HepG2 (cell line): ENCODE data around the gene LIM2.
A peak's percentile ranks its signal among the peaks of the same experiment; 100 is the strongest.

Source experiments
- CEBPB ChIP-seq: IDR thresholded peaks from 2 replicates; pipeline ENCODE4 v1.6.1; 2011; ENCODE audit warnings: low read depth, low read length, improper control_type of control experiment, borderline replicate concordance
- FOXC1 ChIP-seq: sonication (generic); formaldehyde crosslinking; IDR thresholded peaks from 2 replicates; pipeline ENCODE4 v1.8.0; 2022; ENCODE audit warnings: mild to moderate bottlenecking, missing genetic modification reagents, borderline replicate concordance
- GLI4 ChIP-seq: sonication (generic); formaldehyde crosslinking; IDR thresholded peaks from 2 replicates; pipeline ENCODE4 v1.5.1; 2020; ENCODE audit warnings: missing genetic modification reagents, mild to moderate bottlenecking, moderate library complexity, borderline replicate concordance
- KDM6A ChIP-seq: IDR thresholded peaks from 2 replicates; pipeline ENCODE4 v1.6.1; 2016; ENCODE audit warnings: low read depth
- MTF1 ChIP-seq: sonication (generic); formaldehyde crosslinking; IDR thresholded peaks from 2 replicates; pipeline ENCODE4 v1.5.0; 2020; ENCODE audit warnings: missing genetic modification reagents
- POLR2AphosphoS5 ChIP-seq: IDR thresholded peaks from 2 replicates; pipeline ENCODE4 v1.6.1; 2012; ENCODE audit warnings: low read depth, low read length
- SMARCC2 ChIP-seq: fragments of 450-650 bp; IDR thresholded peaks from 2 replicates; pipeline ENCODE4 v1.6.1; 2017; ENCODE audit warnings: antibody characterized with exemption, mild to moderate bottlenecking
- TBX2 ChIP-seq: sonication (generic); formaldehyde crosslinking; IDR thresholded peaks from 2 replicates; pipeline ENCODE4 v1.5.0; 2020; ENCODE audit warnings: missing genetic modification reagents, mild to moderate bottlenecking, borderline replicate concordance
- ZNF747 ChIP-seq: sonication (generic); formaldehyde crosslinking; IDR thresholded peaks from 2 replicates; pipeline ENCODE4 v1.8.1; 2023; ENCODE audit warnings: missing genetic modification reagents, mild to moderate bottlenecking, borderline replicate concordance
- TF ChIP-seq, protein P1 (sequence below): sonication (generic); formaldehyde crosslinking; IDR thresholded peaks from 2 replicates; pipeline ENCODE4 v1.5.0; 2020; ENCODE audit warnings: missing genetic modification reagents
- TF ChIP-seq, protein P2 (sequence below): sonication (generic); formaldehyde crosslinking; conservative IDR thresholded peaks from 2 replicates; pipeline ENCODE4 v1.4.0; 2020; ENCODE audit warnings: missing genetic modification reagents
- TF ChIP-seq, protein P3 (sequence below): sonication (generic); formaldehyde crosslinking; IDR thresholded peaks from 2 replicates; pipeline ENCODE4 v1.5.1; 2020; ENCODE audit warnings: missing genetic modification reagents, mild to moderate bottlenecking, borderline replicate concordance
- TF ChIP-seq, protein P4 (sequence below): sonication (generic); formaldehyde crosslinking; IDR thresholded peaks from 2 replicates; pipeline ENCODE4 v1.4.0; 2020; ENCODE audit warnings: missing genetic modification reagents

DNA sequence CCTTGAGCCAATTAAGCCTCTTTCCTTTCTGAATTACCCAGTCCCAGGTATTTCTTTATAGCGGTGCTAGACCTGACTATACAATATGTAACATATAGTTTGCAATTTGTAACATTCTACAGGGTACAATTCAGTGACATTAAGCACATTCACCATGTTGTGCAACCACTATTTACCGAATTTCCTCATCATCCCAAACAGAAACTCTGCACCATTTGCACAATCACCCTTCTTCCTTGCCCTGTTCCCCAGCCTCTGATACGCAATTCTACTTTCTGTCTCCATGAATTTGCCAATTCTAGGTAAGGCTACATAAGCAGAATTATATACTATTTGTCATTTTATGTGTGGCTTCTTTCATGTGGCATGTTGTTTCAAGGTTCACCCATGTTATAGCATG lies 43.4 kb upstream of the LIM2 start:
- TF ChIP-seq CEBPB: peak; percentile 91
- TF ChIP-seq, protein P1, sequence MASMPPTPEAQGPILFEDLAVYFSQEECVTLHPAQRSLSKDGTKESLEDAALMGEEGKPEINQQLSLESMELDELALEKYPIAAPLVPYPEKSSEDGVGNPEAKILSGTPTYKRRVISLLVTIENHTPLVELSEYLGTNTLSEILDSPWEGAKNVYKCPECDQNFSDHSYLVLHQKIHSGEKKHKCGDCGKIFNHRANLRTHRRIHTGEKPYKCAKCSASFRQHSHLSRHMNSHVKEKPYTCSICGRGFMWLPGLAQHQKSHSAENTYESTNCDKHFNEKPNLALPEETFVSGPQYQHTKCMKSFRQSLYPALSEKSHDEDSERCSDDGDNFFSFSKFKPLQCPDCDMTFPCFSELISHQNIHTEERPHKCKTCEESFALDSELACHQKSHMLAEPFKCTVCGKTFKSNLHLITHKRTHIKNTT (CRISPR knock-in tag): no peak
- TF ChIP-seq, protein P2, sequence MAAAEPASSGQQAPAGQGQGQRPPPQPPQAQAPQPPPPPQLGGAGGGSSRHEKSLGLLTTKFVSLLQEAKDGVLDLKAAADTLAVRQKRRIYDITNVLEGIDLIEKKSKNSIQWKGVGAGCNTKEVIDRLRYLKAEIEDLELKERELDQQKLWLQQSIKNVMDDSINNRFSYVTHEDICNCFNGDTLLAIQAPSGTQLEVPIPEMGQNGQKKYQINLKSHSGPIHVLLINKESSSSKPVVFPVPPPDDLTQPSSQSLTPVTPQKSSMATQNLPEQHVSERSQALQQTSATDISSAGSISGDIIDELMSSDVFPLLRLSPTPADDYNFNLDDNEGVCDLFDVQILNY (CRISPR knock-in tag): no peak
- no peak for TF ChIP-seq MTF1 (CRISPR knock-in tag)
- TF ChIP-seq ZNF747 (CRISPR knock-in tag): no peak
- TF ChIP-seq GLI4: no peak
- TF ChIP-seq SMARCC2: no peak
- no peak for TF ChIP-seq TBX2 (CRISPR knock-in tag)
- TF ChIP-seq, protein P3, sequence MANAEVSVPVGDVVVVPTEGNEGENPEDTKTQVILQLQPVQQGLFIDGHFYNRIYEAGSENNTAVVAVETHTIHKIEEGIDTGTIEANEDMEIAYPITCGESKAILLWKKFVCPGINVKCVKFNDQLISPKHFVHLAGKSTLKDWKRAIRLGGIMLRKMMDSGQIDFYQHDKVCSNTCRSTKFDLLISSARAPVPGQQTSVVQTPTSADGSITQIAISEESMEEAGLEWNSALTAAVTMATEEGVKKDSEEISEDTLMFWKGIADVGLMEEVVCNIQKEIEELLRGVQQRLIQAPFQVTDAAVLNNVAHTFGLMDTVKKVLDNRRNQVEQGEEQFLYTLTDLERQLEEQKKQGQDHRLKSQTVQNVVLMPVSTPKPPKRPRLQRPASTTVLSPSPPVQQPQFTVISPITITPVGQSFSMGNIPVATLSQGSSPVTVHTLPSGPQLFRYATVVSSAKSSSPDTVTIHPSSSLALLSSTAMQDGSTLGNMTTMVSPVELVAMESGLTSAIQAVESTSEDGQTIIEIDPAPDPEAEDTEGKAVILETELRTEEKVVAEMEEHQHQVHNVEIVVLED (CRISPR knock-in tag): no peak
- TF ChIP-seq POLR2AphosphoS5: no peak
- no peak for TF ChIP-seq KDM6A (CRISPR knock-in tag)
- TF ChIP-seq, protein P4, sequence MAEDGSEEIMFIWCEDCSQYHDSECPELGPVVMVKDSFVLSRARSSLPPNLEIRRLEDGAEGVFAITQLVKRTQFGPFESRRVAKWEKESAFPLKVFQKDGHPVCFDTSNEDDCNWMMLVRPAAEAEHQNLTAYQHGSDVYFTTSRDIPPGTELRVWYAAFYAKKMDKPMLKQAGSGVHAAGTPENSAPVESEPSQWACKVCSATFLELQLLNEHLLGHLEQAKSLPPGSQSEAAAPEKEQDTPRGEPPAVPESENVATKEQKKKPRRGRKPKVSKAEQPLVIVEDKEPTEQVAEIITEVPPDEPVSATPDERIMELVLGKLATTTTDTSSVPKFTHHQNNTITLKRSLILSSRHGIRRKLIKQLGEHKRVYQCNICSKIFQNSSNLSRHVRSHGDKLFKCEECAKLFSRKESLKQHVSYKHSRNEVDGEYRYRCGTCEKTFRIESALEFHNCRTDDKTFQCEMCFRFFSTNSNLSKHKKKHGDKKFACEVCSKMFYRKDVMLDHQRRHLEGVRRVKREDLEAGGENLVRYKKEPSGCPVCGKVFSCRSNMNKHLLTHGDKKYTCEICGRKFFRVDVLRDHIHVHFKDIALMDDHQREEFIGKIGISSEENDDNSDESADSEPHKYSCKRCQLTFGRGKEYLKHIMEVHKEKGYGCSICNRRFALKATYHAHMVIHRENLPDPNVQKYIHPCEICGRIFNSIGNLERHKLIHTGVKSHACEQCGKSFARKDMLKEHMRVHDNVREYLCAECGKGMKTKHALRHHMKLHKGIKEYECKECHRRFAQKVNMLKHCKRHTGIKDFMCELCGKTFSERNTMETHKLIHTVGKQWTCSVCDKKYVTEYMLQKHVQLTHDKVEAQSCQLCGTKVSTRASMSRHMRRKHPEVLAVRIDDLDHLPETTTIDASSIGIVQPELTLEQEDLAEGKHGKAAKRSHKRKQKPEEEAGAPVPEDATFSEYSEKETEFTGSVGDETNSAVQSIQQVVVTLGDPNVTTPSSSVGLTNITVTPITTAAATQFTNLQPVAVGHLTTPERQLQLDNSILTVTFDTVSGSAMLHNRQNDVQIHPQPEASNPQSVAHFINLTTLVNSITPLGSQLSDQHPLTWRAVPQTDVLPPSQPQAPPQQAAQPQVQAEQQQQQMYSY: no peak
- TF ChIP-seq FOXC1 (CRISPR knock-in tag): no peak
